ENCODE measurements around the gene PIEZO2.
"Not testable (repeated sequence)": the region's sequence is repeated elsewhere in the genome, so short reads cannot be mapped to it uniquely, and the experiment has no call there.

The PIEZO2 gene

GRCh38 chr18:10919851-10920250, 229.5 kb downstream of the PIEZO2 start (continued):
- TF ChIP-seq ZNF112 (tag by site-specific recombination; IDR thresholded peaks at IDR 0.05) (no peak), PRDM6 (tag by site-specific recombination; IDR thresholded peaks at IDR 0.05) (no peak), ZNF792 (tag by site-specific recombination; IDR thresholded peaks at IDR 0.05) (no peak), ZNF394 (tag by site-specific recombination; IDR thresholded peaks at IDR 0.05; ENCODE audit: borderline replicate concordance) (no peak)

- Histone ChIP-seq H3K36me3 (ENCODE audit: control insufficient read depth in 2 of 2, insufficient read depth in 1 of 2, low read length in 2 of 2) (no peaks in the 10 kb centered on the region), H3K4me3 (ENCODE audit: low read depth, low read length) (no peak overlapping the region), H3K27ac (ENCODE audit: extremely low read depth, low read depth, low read length) (no peak overlapping the region), H3K4me1 (ENCODE audit: control insufficient read depth, insufficient read depth, low read length) (no peaks in the 10 kb centered on the region), H3K9me3 (ENCODE audit: control insufficient read depth, insufficient read depth, low read depth, low read length) (no peaks in the 10 kb centered on the region)
- POLR2A ChIA-PET = no interaction called here
- CTCF ChIA-PET = no interaction called here
- TF ChIP-seq ZFHX2 (tag by site-specific recombination; conservative IDR thresholded peaks at IDR 0.05) = no peak
- no peak for TF ChIP-seq PATZ1 (tag by site-specific recombination; IDR thresholded peaks at IDR 0.05)
- no peak for TF ChIP-seq ZNF121 (tag by site-specific recombination; IDR thresholded peaks at IDR 0.05)
- no peak for TF ChIP-seq ZNF701 (tag by site-specific recombination; IDR thresholded peaks at IDR 0.05)
- no peak for TF ChIP-seq ZNF239 (tag by site-specific recombination; IDR thresholded peaks at IDR 0.05)
- no peak for TF ChIP-seq ZNF677 (tag by site-specific recombination; IDR thresholded peaks at IDR 0.05)
- no peak for TF ChIP-seq ZSCAN30 (tag by site-specific recombination; IDR thresholded peaks at IDR 0.05)
- no peak for TF ChIP-seq MYNN (tag by site-specific recombination; IDR thresholded peaks at IDR 0.05; ENCODE audit: borderline replicate concordance)
- TF ChIP-seq ZNF776 (tag by site-specific recombination; IDR thresholded peaks at IDR 0.05; ENCODE audit: borderline replicate concordance) = no peak
These were observed 232.5 kb downstream of the PIEZO2 start for GRCh38 chr18:10916865-10917264.

- H3K36me3 ChIP-seq (ENCODE audit: control insufficient read depth in 2 of 2, insufficient read depth in 1 of 2, low read length in 2 of 2) = no peaks in the 10 kb centered on the region
- no peak overlapping the region for H3K27ac ChIP-seq (ENCODE audit: extremely low read depth, low read depth, low read length)
- POLR2A ChIA-PET = no interaction called here
- TF ChIP-seq ZNF169 (tag by site-specific recombination; IDR thresholded peaks at IDR 0.05) = no peak
- TF ChIP-seq ZNF335 (tag by site-specific recombination; conservative IDR thresholded peaks at IDR 0.05) = no peak
- TF ChIP-seq ZNF513 (tag by site-specific recombination; IDR thresholded peaks at IDR 0.05) = no peak
- no peak for TF ChIP-seq RBAK (tag by site-specific recombination; IDR thresholded peaks at IDR 0.05)
- no peak for TF ChIP-seq ZBTB20 (tag by site-specific recombination; IDR thresholded peaks at IDR 0.05)
- TF ChIP-seq ZNF280D (tag by site-specific recombination; IDR thresholded peaks at IDR 0.05) = no peak
- no peak for TF ChIP-seq MEIS1 (CRISPR knock-in tag; IDR thresholded peaks at IDR 0.05; ENCODE audit: borderline replicate concordance)
- TF ChIP-seq ZNF211 (tag by site-specific recombination; IDR thresholded peaks at IDR 0.05; ENCODE audit: low read depth) = no peak
- TF ChIP-seq ZNF488 (tag by site-specific recombination; IDR thresholded peaks at IDR 0.05) = no peak
- no peak for TF ChIP-seq ZNF624 (tag by site-specific recombination; IDR thresholded peaks at IDR 0.05)
- no peak overlapping the region for H3K4me3 ChIP-seq (ENCODE audit: low read depth, low read length)
- CTCF ChIA-PET = no interaction called here
- no peaks in the 10 kb centered on the region for H3K4me1 ChIP-seq (ENCODE audit: control insufficient read depth, insufficient read depth, low read length)
- H3K9me3 ChIP-seq (ENCODE audit: control insufficient read depth, insufficient read depth, low read depth, low read length) = no peaks in the 10 kb centered on the region
These were observed 233.0 kb downstream of the PIEZO2 start for GRCh38 chr18:10916387-10916786.

- POLR2A ChIA-PET; H3K27ac ChIP-seq (ENCODE audit: extremely low read depth, low read depth, low read length): not testable (repeated sequence)
- CTCF ChIA-PET = interaction anchor here (0.7 kb wide), 1 partner anchor 16 kb away, joined by 3 read pairs; no protein-coding TSS in a partner anchor
These were observed 233.6 kb downstream of the PIEZO2 start for GRCh38 chr18:10915748-10916147.

More at GRCh38 chr18:10915748-10916147, 233.6 kb downstream of the PIEZO2 start:
- H3K4me1 ChIP-seq (ENCODE audit: control insufficient read depth, insufficient read depth, low read length); H3K36me3 ChIP-seq (ENCODE audit: control insufficient read depth in 2 of 2, insufficient read depth in 1 of 2, low read length in 2 of 2); H3K4me3 ChIP-seq (ENCODE audit: low read depth, low read length); H3K9me3 ChIP-seq (ENCODE audit: control insufficient read depth, insufficient read depth, low read depth, low read length): not testable (repeated sequence)
